Kidney (tissue), 14 donors: Measurements from ENCODE around the gene ANKRD12. TPM values are rescaled to one million over a fixed set of nuclear protein-coding genes. Genes with fewer than 3 reads are reported as not detected.

ENCODE experiments used
- DNase-seq, 5 donors: peaks; one replicate each; pipeline ENCODE4 v3.0.0-alpha.2; 2013 to 2020
- FAIRE-seq: peaks from 2 replicates; lab custom pipeline; 2012; peaks lifted over from hg19 to GRCh38; lab: Jason Lieb, UNC
- H3K27ac ChIP-seq, 2 donors: one replicate each; pipeline ENCODE4 v1.7.0; 2013; ENCODE audit warnings: low read depth in 2 of 2, low read length in 2 of 2, inconsistent platforms in 1 of 2
- H3K27me3 ChIP-seq: one replicate; pipeline ENCODE4 v1.7.1; 2013; ENCODE audit warnings: low read length, inconsistent platforms; ENCODE audit not compliant: control insufficient read depth, insufficient read depth
- H3K36me3 ChIP-seq, 3 donors: one replicate each; pipeline versions ENCODE4 v1.7.0 to v1.7.1; 2013; ENCODE audit warnings: low read length in 3 of 3, control low read depth in 1 of 3, inconsistent platforms in 1 of 3; ENCODE audit not compliant: insufficient read depth in 3 of 3, control insufficient read depth in 2 of 3
- H3K4me1 ChIP-seq, 3 donors: one replicate each; pipeline versions ENCODE4 v1.7.0 to v1.7.1; 2013; ENCODE audit warnings: low read length in 3 of 3, inconsistent platforms in 1 of 3, low read depth in 1 of 3; ENCODE audit not compliant: control insufficient read depth in 2 of 3, insufficient read depth in 2 of 3
- H3K4me3 ChIP-seq, 3 donors: one replicate each; pipeline versions ENCODE4 v1.7.0 to v1.8.1; 2013; ENCODE audit warnings: low read length in 3 of 3, control low read depth in 1 of 3, inconsistent platforms in 1 of 3
- H3K9ac ChIP-seq, 3 donors: one replicate each; pipeline versions ENCODE4 v1.7.0 to v1.7.1; 2013; ENCODE audit warnings: low read length in 3 of 3, control low read depth in 1 of 3, inconsistent platforms in 1 of 3
- H3K9me3 ChIP-seq, 3 donors: one replicate each; pipeline versions ENCODE4 v1.7.0 to v1.7.1; 2013; ENCODE audit warnings: low read length in 3 of 3, control low read depth in 1 of 3, inconsistent platforms in 1 of 3; ENCODE audit not compliant: control insufficient read depth in 2 of 3, insufficient read depth in 1 of 3
- intact Hi-C: fragments of 100-400 bp; cut with DNase I; formaldehyde crosslinking; loops from one replicate; pipeline ENCODE4 v1.11.1; 2022
- polyA plus RNA-seq: library from polyadenylated mRNA; stranded (reverse); fragments of 350-450 nt; fragmentation: Illumina TruSeq; extraction: RNeasy Lipid Tissue Mini Kit (QIAGEN cat#74804); gene quantifications from one replicate; pipeline ENCODE4 v1.2.3, GENCODE V29; 2014; ENCODE audit warnings: low read depth, low replicate concordance; ENCODE audit not compliant: insufficient read depth
- total RNA-seq: library from RNA; stranded (reverse); fragmentation: NEBNext Ultra II Directional; extraction: Animal tissue kit (Norgen Biotek cat#: 25700); gene quantifications from one replicate; pipeline ENCODE4 v1.2.1, GENCODE V29; 2021
- TF ChIP-seq, protein P1 (sequence below): IDR thresholded peaks from 3 replicates; pipeline ENCODE4 v1.5.1; 2012; ENCODE audit warnings: mild to moderate bottlenecking, moderate library complexity, borderline replicate concordance; ENCODE audit not compliant: insufficient read depth; ENCODE audit errors: extremely low read depth
- donor health status: control.
- donor health status: control.
- donor health status: control.
- donor health status: control.
- donor health status: control.
- donor health status: DM: yes; HTN: yes; CAD: no.
- donor health status: Normal renal cell carcinoma (clear cell type).

The ANKRD12 gene
- total and polyA plus RNA-seq, 2 donors from 2014 or later = 3.9 to 81.8 TPM

DNA sequence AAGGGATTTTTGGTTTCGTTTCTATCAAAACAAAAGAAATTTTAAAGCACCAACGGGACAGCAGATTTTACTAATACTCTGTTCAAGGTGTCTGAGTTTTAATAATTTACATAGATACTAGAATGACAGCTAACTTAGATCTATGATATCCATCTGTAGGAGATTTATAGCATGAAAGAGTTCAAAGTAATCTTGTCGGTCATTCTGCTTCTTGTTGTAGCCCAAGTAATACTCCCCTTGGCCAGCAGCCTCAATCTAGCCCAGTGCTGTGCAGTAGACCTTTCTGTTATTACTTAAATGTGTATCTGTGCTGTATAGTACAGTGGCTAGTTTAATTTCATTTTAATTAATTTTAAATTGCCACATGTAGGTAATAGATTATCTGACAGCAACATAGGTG, 44.7 kb downstream of the ANKRD12 start:
- Histone ChIP-seq H3K9me3 (no peaks in the 10 kb centered on the region), H3K4me1 (peaks cover 0 to 7% (median 2%) of the 10 kb centered on the region in 3 donors), H3K4me3 (no peak overlapping the region), H3K36me3 (peaks cover 0 to 3% (median 0%) of the 10 kb centered on the region in 3 donors), H3K9ac (no peak overlapping the region), H3K27ac (no peak overlapping the region), H3K27me3 (no peaks in the 10 kb centered on the region)
- intact Hi-C loops = no loop called here
- no peak for DNase-seq
- TF ChIP-seq, protein P1, sequence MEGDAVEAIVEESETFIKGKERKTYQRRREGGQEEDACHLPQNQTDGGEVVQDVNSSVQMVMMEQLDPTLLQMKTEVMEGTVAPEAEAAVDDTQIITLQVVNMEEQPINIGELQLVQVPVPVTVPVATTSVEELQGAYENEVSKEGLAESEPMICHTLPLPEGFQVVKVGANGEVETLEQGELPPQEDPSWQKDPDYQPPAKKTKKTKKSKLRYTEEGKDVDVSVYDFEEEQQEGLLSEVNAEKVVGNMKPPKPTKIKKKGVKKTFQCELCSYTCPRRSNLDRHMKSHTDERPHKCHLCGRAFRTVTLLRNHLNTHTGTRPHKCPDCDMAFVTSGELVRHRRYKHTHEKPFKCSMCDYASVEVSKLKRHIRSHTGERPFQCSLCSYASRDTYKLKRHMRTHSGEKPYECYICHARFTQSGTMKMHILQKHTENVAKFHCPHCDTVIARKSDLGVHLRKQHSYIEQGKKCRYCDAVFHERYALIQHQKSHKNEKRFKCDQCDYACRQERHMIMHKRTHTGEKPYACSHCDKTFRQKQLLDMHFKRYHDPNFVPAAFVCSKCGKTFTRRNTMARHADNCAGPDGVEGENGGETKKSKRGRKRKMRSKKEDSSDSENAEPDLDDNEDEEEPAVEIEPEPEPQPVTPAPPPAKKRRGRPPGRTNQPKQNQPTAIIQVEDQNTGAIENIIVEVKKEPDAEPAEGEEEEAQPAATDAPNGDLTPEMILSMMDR = no peak
- FAIRE-seq = no peak

DNA sequence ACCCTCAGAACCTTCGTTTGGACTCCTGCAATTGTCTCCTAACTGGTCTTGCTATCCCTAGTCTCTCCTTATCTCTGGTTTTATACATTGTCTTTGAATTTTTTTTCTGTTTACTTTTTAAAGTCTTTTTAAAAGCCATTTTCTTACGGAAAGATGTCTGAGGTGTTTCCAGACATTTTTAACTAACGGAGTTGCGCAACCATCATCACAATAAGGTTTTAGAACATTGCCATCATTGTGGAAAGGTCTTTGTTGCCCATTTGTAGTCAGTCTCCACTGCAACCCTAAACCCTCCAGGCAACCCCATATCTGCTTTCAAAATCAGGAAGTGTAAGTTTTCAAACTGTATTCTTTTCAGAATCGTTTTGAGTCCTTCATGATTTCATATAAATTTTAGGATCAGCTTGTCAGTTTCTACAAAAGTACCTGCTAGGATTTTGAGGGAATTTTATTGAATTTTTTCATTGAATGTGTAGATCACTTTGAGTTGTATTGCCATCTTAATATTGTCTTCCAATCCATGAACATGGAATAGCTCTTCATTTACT, 46.3 kb downstream of the ANKRD12 start:
- Histone ChIP-seq H3K36me3 (peaks cover 0 to 3% (median 0%) of the 10 kb centered on the region in 3 donors), H3K9ac (no peak overlapping the region), H3K9me3 (no peaks in the 10 kb centered on the region), H3K4me3 (no peak overlapping the region), H3K27ac (no peak overlapping the region), H3K27me3 (no peaks in the 10 kb centered on the region), H3K4me1 (peaks cover 0 to 7% (median 2%) of the 10 kb centered on the region in 3 donors)
- intact Hi-C loops = no loop called here
- DNase-seq (no peak), FAIRE-seq (no peak)
- TF ChIP-seq, protein P1 = no peak

DNA sequence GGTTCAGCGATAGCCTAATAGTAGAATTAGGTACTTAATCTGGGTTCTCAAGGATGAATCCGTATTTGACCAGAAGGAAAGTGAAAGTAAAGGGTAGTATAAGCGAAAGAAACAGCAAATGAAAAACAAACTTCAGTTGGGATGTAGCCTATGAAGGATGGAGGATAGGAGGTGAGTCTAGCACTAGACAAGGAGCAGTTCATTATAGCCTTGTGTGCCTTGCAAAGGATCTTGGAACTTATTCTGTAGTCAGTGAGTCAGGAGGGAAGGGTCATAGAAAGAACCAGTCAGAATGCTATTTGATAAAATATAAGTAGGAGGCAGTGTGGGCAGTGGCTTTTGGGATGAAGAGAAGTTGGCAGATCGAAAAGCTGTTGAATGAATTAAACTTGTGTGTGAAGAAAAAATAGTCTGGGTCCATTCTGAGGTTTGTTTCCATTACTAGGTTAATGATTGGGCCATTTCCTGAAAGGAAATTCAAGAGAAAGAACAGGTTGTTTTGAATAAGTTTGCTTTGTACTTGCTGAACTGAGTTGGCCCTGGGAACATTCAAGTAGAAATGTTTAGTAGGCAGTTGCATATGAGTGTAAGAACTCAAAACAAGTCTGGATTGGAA, 48.5 kb downstream of the ANKRD12 start:
- intact Hi-C loops = no loop called here
- DNase-seq (no peak), FAIRE-seq (no peak)
- Histone ChIP-seq H3K27me3 (no peaks in the 10 kb centered on the region), H3K4me1 (peaks cover 0 to 13% (median 2%) of the 10 kb centered on the region in 3 donors), H3K9ac (no peak overlapping the region), H3K9me3 (no peaks in the 10 kb centered on the region), H3K36me3 (peaks cover 0 to 3% (median 0%) of the 10 kb centered on the region in 3 donors), H3K27ac (peak overlapping the region in 1 of 2 donors; percentile 41), H3K4me3 (peak overlapping the region in 1 of 3 donors; percentile 36)
- TF ChIP-seq, protein P1 = no peak
